Heart left ventricle (tissue), 16 donors: ENCODE results near the gene SLC7A14. TPM values are rescaled to one million over a fixed set of nuclear protein-coding genes. Genes with fewer than 3 reads are reported as not detected.

Source experiments
- ATAC-seq, 4 donors: fragments of 200-7000 bp; cut with Tn5 transposase; one replicate each; pipeline ENCODE4 v1.9.1; 2020 to 2022; ENCODE audit warnings: moderate library complexity in 4 of 4, mild to moderate bottlenecking in 3 of 4, moderate number of reproducible peaks in 1 of 4
- DNase-seq, 5 donors: peaks; one replicate each; pipeline ENCODE4 v3.0.0-alpha.2; 2020
- H3K27ac ChIP-seq, 12 donors: fragments of 200-600 bp; sonication (generic) in 4 of 12; one replicate each; pipeline versions ENCODE4 v1.5.0 to v1.8.0; 2016 to 2022; ENCODE audit warnings: mild to moderate bottlenecking in 2 of 12
- H3K27me3 ChIP-seq, 9 donors: fragments of 200-600 bp; sonication (generic) in 2 of 9; one replicate each; pipeline versions ENCODE4 v1.5.1 to v1.8.0; 2016 to 2022; ENCODE audit warnings: mild to moderate bottlenecking in 3 of 9
- H3K36me3 ChIP-seq, 9 donors: fragments of 200-600 bp; sonication (generic) in 2 of 9; one replicate each; pipeline versions ENCODE4 v1.5.0 to v1.8.0; 2018 to 2022; ENCODE audit warnings: mild to moderate bottlenecking in 2 of 9
- H3K4me1 ChIP-seq, 12 donors: fragments of 200-600 bp; sonication (generic) in 4 of 12; one replicate each; pipeline versions ENCODE4 v1.5.0 to v1.8.0; 2016 to 2022; ENCODE audit warnings: mild to moderate bottlenecking in 3 of 12
- H3K4me3 ChIP-seq, 12 donors: fragments of 200-600 bp; sonication (generic) in 4 of 12; one replicate each; pipeline versions ENCODE4 v1.5.0 to v1.8.0; 2017 to 2022; ENCODE audit warnings: mild to moderate bottlenecking in 9 of 12, moderate library complexity in 4 of 12
- H3K9me3 ChIP-seq, 12 donors: fragments of 200-600 bp; sonication (generic) in 4 of 12; one replicate each; pipeline versions ENCODE4 v1.5.0 to v1.8.0; 2016 to 2022; ENCODE audit warnings: mild to moderate bottlenecking in 1 of 12
- CTCF ChIP-seq, 12 donors: fragments of 200-600 bp; sonication (generic) in 4 of 12; IDR thresholded peaks; one replicate each; pipeline versions ENCODE4 v1.5.0 to v1.8.0; 2018 to 2022; ENCODE audit warnings: antibody characterized with exemption in 12 of 12, mild to moderate bottlenecking in 5 of 12
- POLR2A ChIP-seq, 2 donors: fragments of 450-650 bp; IDR thresholded peaks; one replicate each; pipeline ENCODE4 v1.6.1; 2017; ENCODE audit warnings: antibody characterized with exemption in 2 of 2, mild to moderate bottlenecking in 2 of 2, moderate library complexity in 2 of 2
- WGBS, 4 donors: extraction: QIAGEN DNeasy Blood & Tissue Kit in 2 of 4; methylation state at CpG; one replicate each; pipeline versions ENCODE4 v1.1.5 to v1.1.7; 2013 to 2018; 5-methylcytosine and 5-hydroxymethylcytosine counted together
- intact Hi-C, 10 donors: fragments of 100-400 bp; cut with DNase I; formaldehyde crosslinking; loops; one replicate each; pipeline versions ENCODE4 v1.11.1 to v1.14.2; 2022
- polyA plus RNA-seq, 2 donors: library from polyadenylated mRNA; stranded (reverse); fragments of 200-250 nt; gene quantifications; one replicate each; pipeline ENCODE4 v1.2.3, GENCODE V29; 2013
- total RNA-seq, 9 donors: library from RNA; depleted of rRNA in 2 of 9; stranded (reverse); fragments of >200 nt in 2 of 9; fragmentation: NEBNext Ultra II Directional in 3 of 9; extraction: Animal tissue kit (Norgen Biotek cat#: 25700) in 3 of 9; gene quantifications; one replicate each; pipeline versions ENCODE4 v1.1.0 to v1.2.4, GENCODE V29; 2016 to 2023
- donor health status: ischemic (EF 13 %, LVEDD 7.1; RV severe dilation, severe dysfunction).
- donor health status: healthy with polysubstance abuse.
- donor health status: DM: no; HTN: yes; CAD: no.
- donor health status: DM: no; HTN: no; CAD: no.
- donor health status: ischemic (EF 25% LVEDD 6.9; RV normal size, moderate dysfunction).
- donor health status: ischemic (EF 25% LVEDD 5.7; RV mildly dilated, moderate dysfunction).
- donor health status: healthy.
- donor health status: DM: yes; HTN: yes; CAD: no.
- donor health status: ischemic (EF 35%, LVEDD 5.7; RV mildly dilated, moderate dysfunction).
- donor health status: nonischemic (EF 11% LVEDD 7.7; RV severe dilation, severe dysfunction).
- donor health status: DM: yes; HTN: yes; CAD: no.
- donor health status: PGD.
- donor health status: ischemic (EF 29% LVEDD 5.4; RV normal size, mild dysfunction).
- donor health status: nonischemic (EF 23%, LVEDD 6.1; RV moderate dilation, normal function).

The SLC7A14 gene
- total and polyA plus RNA-seq, 11 donors, result 0.02 TPM; not detected in 9

GRCh38 chr3:170485696-170486095 is 100.2 kb downstream of the SLC7A14 start:
- Histone ChIP-seq H3K36me3 (no peaks in the 10 kb centered on the region), H3K9me3 (no peaks in the 10 kb centered on the region), H3K4me1 (no peaks in the 10 kb centered on the region), H3K4me3 (no peak overlapping the region), H3K27me3 (no peaks in the 10 kb centered on the region), H3K27ac (no peak overlapping the region)
- DNase-seq (no peak), ATAC-seq (no peak)
- TF ChIP-seq POLR2A (IDR thresholded peaks at IDR 0.05) (no peak), CTCF (IDR thresholded peaks at IDR 0.05) (no peak)
- intact Hi-C loops, result no loop called here
- 82 to 90% (median 85%) methylated on average over 4 of the region's 4 CpGs for WGBS, 4 donors

DNA sequence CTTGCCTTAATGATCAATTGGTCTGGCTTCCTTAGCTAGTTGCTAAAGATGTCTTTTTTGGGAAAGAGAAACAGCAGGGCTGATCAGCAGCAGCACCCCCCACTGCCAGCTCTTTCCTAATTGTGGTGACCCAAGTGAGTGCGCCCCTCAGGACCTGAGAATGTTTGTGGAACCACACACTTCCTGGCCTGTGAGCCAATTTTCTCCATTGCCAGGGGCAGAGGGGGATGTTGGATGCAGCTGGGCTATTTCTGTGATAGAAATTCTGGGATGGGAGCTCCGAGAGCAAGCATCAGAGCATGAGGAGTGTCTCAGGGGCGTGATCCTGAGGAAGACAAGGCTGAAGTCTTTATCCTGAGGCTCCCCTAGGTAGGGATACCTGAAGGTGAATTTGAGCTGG is 100.6 kb downstream of the SLC7A14 start:
- Histone ChIP-seq H3K36me3 (no peaks in the 10 kb centered on the region), H3K4me1 (no peaks in the 10 kb centered on the region), H3K4me3 (no peak overlapping the region), H3K27me3 (no peaks in the 10 kb centered on the region), H3K27ac (no peak overlapping the region), H3K9me3 (no peaks in the 10 kb centered on the region)
- TF ChIP-seq CTCF (IDR thresholded peaks at IDR 0.05), result no peak
- TF ChIP-seq POLR2A (IDR thresholded peaks at IDR 0.05), result no peak
- DNase-seq, result no peak
- intact Hi-C loops, result no loop called here
- no peak for ATAC-seq
- 62 to 77% (median 71%) methylated on average over 3 of the region's 3 CpGs for WGBS, 4 donors

GRCh38 chr3:170484869-170485268 is 101.0 kb downstream of the SLC7A14 start:
- H3K27me3 ChIP-seq, result no peaks in the 10 kb centered on the region
- no peaks in the 10 kb centered on the region for H3K4me1 ChIP-seq
- no peak overlapping the region for H3K27ac ChIP-seq
- no peak overlapping the region for H3K4me3 ChIP-seq
- no peak for TF ChIP-seq CTCF (IDR thresholded peaks at IDR 0.05)
- TF ChIP-seq POLR2A (IDR thresholded peaks at IDR 0.05), result no peak
- ATAC-seq (no peak), DNase-seq (no peak)
- intact Hi-C loops, result no loop called here
- WGBS, 4 donors, result 73 to 83% (median 78%) methylated on average over 4 of the region's 4 CpGs
- no peaks in the 10 kb centered on the region for H3K36me3 ChIP-seq
- H3K9me3 ChIP-seq, result no peaks in the 10 kb centered on the region

GRCh38 chr3:170483485-170484262 is 102.2 kb downstream of the SLC7A14 start:
- H3K4me1 ChIP-seq, result no peaks in the 10 kb centered on the region
- no peak overlapping the region for H3K27ac ChIP-seq
- ATAC-seq, result no peak
- H3K27me3 ChIP-seq, result no peaks in the 10 kb centered on the region
- TF ChIP-seq POLR2A (IDR thresholded peaks at IDR 0.05), result no peak
- TF ChIP-seq CTCF (IDR thresholded peaks at IDR 0.05), result no peak
- H3K4me3 ChIP-seq, result no peak overlapping the region
- no peaks in the 10 kb centered on the region for H3K9me3 ChIP-seq
- intact Hi-C loops, result no loop called here
- DNase-seq, result no peak
- 58 to 74% (median 64%) methylated on average over 5 of the region's 5 CpGs for WGBS, 4 donors
- H3K36me3 ChIP-seq, result no peaks in the 10 kb centered on the region
